Measurements from ENCODE around the gene SIRPA. TPM values are rescaled to one million over a fixed set of nuclear protein-coding genes. Genes with fewer than 3 reads are reported as not detected.

The SIRPA gene
- total and polyA plus RNA-seq, 4 donors: 16.6 to 123 (median 52.6) TPM

DNA sequence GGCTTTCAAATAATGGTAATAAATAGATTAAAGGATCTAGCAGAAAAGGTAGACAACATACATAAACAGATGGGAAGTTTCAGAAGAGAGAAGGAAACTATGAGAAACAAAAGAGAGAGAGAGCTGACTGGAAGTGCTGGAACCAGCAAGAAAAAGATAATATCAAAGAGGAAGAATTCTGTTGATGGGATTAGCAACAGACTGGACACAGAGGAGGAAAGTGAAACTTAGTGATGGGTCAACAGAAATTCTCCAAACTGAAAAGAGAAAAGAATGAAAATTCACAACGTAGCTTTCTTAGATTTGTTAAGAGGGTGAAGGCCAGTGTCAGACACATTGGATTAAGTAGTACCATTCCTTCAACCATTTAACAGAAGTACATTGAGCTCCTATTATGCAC is 48.3 kb upstream of the SIRPA start:
- Histone ChIP-seq H3K27ac (ENCODE audit: low read depth in 1 of 2, low read length in 1 of 2) (no peak overlapping the region), H3K9ac (ENCODE audit: insufficient read depth in 1 of 2, low read length in 2 of 2) (no peak overlapping the region), H3K36me3 (ENCODE audit: control insufficient read depth in 4 of 4, insufficient read depth in 4 of 4, low read length in 4 of 4) (no peaks in the 10 kb centered on the region), H3K4me3 (no peak overlapping the region), H3K4me1 (ENCODE audit: control insufficient read depth in 5 of 5, insufficient read depth in 5 of 5, low read length in 5 of 5) (peaks cover 0 to 5% (median 2%) of the 10 kb centered on the region in 5 donors), H3K27me3 (ENCODE audit: control insufficient read depth in 3 of 3, insufficient read depth in 3 of 3, low read length in 2 of 3) (no peaks in the 10 kb centered on the region), H3K9me3 (ENCODE audit: control insufficient read depth in 4 of 4, insufficient read depth in 3 of 4, low read length in 3 of 4) (peaks cover 0 to 4% (median 0%) of the 10 kb centered on the region in 4 donors)
- TF ChIP-seq CTCF (IDR thresholded peaks at IDR 0.05; ENCODE audit: control extremely low read depth, extremely low read depth): no peak
- DNase-seq (no peak), ATAC-seq (ENCODE audit: insufficient read depth, low FRiP score) (no peak)
- 0% methylated on average over 1 of the region's 1 CpG for WGBS, 2 donors

DNA sequence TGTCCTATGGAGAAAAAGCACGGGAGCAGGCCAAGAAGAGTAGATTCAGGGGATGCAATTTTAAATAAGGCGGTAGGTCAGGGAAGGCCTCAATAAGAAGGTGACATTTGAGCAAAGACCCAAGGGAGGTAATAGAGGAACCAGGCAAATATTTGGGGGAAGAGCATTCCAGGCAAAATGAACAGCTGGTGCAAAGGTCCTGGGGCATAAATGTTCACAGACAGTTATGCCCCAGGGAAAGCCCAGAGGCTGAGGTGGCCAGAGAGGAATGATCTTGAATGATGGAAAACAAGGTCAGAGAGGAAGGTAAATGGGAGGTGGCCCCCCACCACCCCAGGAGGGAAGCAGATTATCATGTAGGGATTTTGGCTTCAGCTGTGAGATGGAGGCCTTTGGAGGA is 47.4 kb upstream of the SIRPA start:
- no peak for ATAC-seq (ENCODE audit: insufficient read depth, low FRiP score)
- no peak for TF ChIP-seq CTCF (IDR thresholded peaks at IDR 0.05; ENCODE audit: control extremely low read depth, extremely low read depth)
- no peak overlapping the region for H3K4me3 ChIP-seq
- WGBS, 2 donors: 95 to 100% methylated on average over 2 of the region's 2 CpGs
- H3K4me1 ChIP-seq (ENCODE audit: control insufficient read depth in 5 of 5, insufficient read depth in 5 of 5, low read length in 5 of 5): peaks cover 0 to 4% (median 2%) of the 10 kb centered on the region in 5 donors
- H3K27me3 ChIP-seq (ENCODE audit: control insufficient read depth in 3 of 3, insufficient read depth in 3 of 3, low read length in 2 of 3): no peaks in the 10 kb centered on the region
- no peak overlapping the region for H3K9ac ChIP-seq (ENCODE audit: insufficient read depth in 1 of 2, low read length in 2 of 2)
- H3K9me3 ChIP-seq (ENCODE audit: control insufficient read depth in 4 of 4, insufficient read depth in 3 of 4, low read length in 3 of 4): peaks cover 0 to 4% (median 0%) of the 10 kb centered on the region in 4 donors
- H3K36me3 ChIP-seq (ENCODE audit: control insufficient read depth in 4 of 4, insufficient read depth in 4 of 4, low read length in 4 of 4): no peaks in the 10 kb centered on the region
- DNase-seq: no peak
- no peak overlapping the region for H3K27ac ChIP-seq (ENCODE audit: low read depth in 1 of 2, low read length in 1 of 2)

DNA sequence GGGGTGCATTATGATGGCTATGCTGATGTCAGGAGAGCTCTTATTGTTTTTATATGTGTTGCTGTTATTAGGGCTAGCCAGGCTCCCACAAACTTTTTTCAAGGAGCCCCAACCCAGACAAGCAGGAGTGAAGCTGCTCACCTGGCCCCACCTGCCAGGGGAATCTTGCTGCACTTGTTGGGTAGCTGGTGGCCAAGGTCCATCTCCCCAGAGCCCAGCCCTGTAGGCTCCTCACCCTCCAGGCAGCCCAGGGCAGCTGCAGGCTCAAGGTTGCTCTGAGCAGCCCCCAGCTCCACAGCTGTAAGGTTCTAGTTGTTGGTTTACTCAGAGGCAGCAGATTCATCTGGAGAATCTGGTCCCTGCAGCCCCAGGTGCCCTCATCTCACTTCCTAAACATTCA is 46.8 kb upstream of the SIRPA start:
- no peaks in the 10 kb centered on the region for H3K27me3 ChIP-seq (ENCODE audit: control insufficient read depth in 3 of 3, insufficient read depth in 3 of 3, low read length in 2 of 3)
- H3K9ac ChIP-seq (ENCODE audit: insufficient read depth in 1 of 2, low read length in 2 of 2): no peak overlapping the region
- DNase-seq: no peak
- no peak overlapping the region for H3K27ac ChIP-seq (ENCODE audit: low read depth in 1 of 2, low read length in 1 of 2)
- ATAC-seq (ENCODE audit: insufficient read depth, low FRiP score): no peak
- no peak for TF ChIP-seq CTCF (IDR thresholded peaks at IDR 0.05; ENCODE audit: control extremely low read depth, extremely low read depth)
- H3K4me3 ChIP-seq: no peak overlapping the region
- H3K4me1 ChIP-seq (ENCODE audit: control insufficient read depth in 5 of 5, insufficient read depth in 5 of 5, low read length in 5 of 5): peaks cover 0 to 4% (median 2%) of the 10 kb centered on the region in 5 donors
- no peaks in the 10 kb centered on the region for H3K36me3 ChIP-seq (ENCODE audit: control insufficient read depth in 4 of 4, insufficient read depth in 4 of 4, low read length in 4 of 4)
- H3K9me3 ChIP-seq (ENCODE audit: control insufficient read depth in 4 of 4, insufficient read depth in 3 of 4, low read length in 3 of 4): peaks cover 0 to 7% (median 0%) of the 10 kb centered on the region in 4 donors

- Histone ChIP-seq H3K9ac (ENCODE audit: insufficient read depth in 1 of 2, low read length in 2 of 2) (no peak overlapping the region), H3K36me3 (ENCODE audit: control insufficient read depth in 4 of 4, insufficient read depth in 4 of 4, low read length in 4 of 4) (no peaks in the 10 kb centered on the region), H3K27me3 (ENCODE audit: control insufficient read depth in 3 of 3, insufficient read depth in 3 of 3, low read length in 2 of 3) (peaks cover 0 to 2% (median 0%) of the 10 kb centered on the region in 3 donors), H3K4me1 (ENCODE audit: control insufficient read depth in 5 of 5, insufficient read depth in 5 of 5, low read length in 5 of 5) (no peaks in the 10 kb centered on the region), H3K9me3 (ENCODE audit: control insufficient read depth in 4 of 4, insufficient read depth in 3 of 4, low read length in 3 of 4) (peaks cover 0 to 7% (median 0%) of the 10 kb centered on the region in 4 donors), H3K27ac (ENCODE audit: low read depth in 1 of 2, low read length in 1 of 2) (no peak overlapping the region), H3K4me3 (no peak overlapping the region)
- 84 to 98% methylated on average over 2 of the region's 2 CpGs for WGBS, 2 donors
- DNase-seq (no peak), ATAC-seq (ENCODE audit: insufficient read depth, low FRiP score) (no peak)
- no peak for TF ChIP-seq CTCF (IDR thresholded peaks at IDR 0.05; ENCODE audit: control extremely low read depth, extremely low read depth)
These were observed 43.8 kb upstream of the SIRPA start for GRCh38 chr20:1851396-1851795.

Measured in lung (tissue), 12 donors.